Measurements from ENCODE around the gene SNTG2. TPM values are rescaled to one million over a fixed set of nuclear protein-coding genes. Genes with fewer than 3 reads are reported as not detected.
"Not testable (repeated sequence)": the region's sequence is repeated elsewhere in the genome, so short reads cannot be mapped to it uniquely, and the experiment has no call there.

SNTG2 gene
- polyA plus RNA-seq, 1 experiment: 0.31 TPM

DNA sequence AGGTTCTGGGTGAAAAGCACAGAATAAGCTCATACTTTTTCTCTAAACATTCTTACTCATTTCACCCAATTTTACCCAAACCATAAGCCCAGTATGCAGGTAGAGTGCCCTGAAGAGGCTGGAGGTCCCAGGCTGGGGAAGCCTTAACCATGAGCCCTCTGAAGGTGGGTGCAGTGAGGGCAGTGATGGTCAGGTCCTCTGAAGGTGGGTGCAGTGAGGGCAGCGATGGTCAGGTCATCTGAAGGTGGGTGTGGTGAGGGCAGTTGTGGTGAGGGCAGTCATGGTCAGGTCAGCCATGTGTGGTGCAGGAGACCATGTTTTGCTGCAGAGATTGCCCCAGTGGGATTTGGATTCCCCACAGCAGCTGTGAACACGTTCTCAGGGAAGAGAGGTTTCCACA lies 148.8 kb downstream of the SNTG2 start:
- Histone ChIP-seq H3K36me3 (ENCODE audit: control insufficient read depth, insufficient read depth, low read length) (no peaks in the 10 kb centered on the region), H3K4me3 (ENCODE audit: low read depth, low read length) (no peak overlapping the region), H3K27me3 (ENCODE audit: control insufficient read depth, insufficient read depth, low read length) (no peaks in the 10 kb centered on the region)
- TF ChIP-seq, protein P1, sequence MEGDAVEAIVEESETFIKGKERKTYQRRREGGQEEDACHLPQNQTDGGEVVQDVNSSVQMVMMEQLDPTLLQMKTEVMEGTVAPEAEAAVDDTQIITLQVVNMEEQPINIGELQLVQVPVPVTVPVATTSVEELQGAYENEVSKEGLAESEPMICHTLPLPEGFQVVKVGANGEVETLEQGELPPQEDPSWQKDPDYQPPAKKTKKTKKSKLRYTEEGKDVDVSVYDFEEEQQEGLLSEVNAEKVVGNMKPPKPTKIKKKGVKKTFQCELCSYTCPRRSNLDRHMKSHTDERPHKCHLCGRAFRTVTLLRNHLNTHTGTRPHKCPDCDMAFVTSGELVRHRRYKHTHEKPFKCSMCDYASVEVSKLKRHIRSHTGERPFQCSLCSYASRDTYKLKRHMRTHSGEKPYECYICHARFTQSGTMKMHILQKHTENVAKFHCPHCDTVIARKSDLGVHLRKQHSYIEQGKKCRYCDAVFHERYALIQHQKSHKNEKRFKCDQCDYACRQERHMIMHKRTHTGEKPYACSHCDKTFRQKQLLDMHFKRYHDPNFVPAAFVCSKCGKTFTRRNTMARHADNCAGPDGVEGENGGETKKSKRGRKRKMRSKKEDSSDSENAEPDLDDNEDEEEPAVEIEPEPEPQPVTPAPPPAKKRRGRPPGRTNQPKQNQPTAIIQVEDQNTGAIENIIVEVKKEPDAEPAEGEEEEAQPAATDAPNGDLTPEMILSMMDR (IDR thresholded peaks at IDR 0.05; ENCODE audit: insufficient read depth, low read depth, low read length): no peak
- POLR2A ChIA-PET: no interaction called here
- DNase-seq (ENCODE audit: low read depth): no peak
- CTCF ChIA-PET: no interaction called here

DNA sequence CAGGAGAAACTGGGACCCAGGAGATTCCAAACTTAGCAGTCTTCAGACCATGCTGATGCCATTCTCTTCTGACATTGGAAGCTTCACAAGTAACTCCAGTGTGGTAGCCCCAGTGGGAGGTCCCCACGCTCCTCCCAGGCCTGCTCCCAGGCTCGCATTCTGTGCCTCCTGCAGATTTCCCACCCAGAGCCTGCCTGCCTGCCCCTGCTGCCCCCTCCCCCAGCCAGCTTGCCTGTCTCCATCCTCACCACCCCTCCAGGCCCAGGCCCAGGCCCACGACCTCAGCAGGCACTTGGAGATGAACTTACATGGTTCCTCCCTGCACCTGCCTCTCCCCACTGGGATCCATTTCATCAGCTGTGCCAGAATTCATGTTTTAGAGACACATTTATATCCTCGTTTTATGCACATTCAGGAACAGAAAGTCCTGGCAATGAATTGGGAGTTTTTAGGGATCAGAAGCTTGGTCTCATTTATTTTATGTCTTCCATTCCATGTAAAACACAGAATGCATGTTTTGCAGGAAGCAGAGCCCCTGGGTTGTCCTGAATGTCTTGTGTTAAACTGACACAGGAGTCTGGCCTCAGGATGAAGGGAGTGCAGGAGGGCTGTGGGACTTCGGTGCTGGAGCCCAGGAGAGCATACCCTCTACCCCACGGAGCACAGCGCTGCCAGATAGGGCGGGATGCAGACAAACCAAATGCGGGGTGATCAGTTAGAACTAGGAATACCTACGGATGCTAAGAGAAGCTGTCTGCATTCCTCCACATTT lies 150.5 kb downstream of the SNTG2 start:
- CTCF ChIA-PET: interaction anchor here (0.9 kb wide), 2 partner anchors 13 to 147 kb away, joined by 3 to 4 read pairs; no protein-coding TSS in a partner anchor
- no peak for DNase-seq (ENCODE audit: low read depth)
- POLR2A ChIA-PET: no interaction called here
- H3K36me3 ChIP-seq (ENCODE audit: control insufficient read depth, insufficient read depth, low read length): no peaks in the 10 kb centered on the region
- no peak overlapping the region for H3K4me3 ChIP-seq (ENCODE audit: low read depth, low read length)
- H3K27me3 ChIP-seq (ENCODE audit: control insufficient read depth, insufficient read depth, low read length): no peaks in the 10 kb centered on the region
- TF ChIP-seq, protein P1 (IDR thresholded peaks at IDR 0.05; ENCODE audit: insufficient read depth, low read depth, low read length): no peak

DNA sequence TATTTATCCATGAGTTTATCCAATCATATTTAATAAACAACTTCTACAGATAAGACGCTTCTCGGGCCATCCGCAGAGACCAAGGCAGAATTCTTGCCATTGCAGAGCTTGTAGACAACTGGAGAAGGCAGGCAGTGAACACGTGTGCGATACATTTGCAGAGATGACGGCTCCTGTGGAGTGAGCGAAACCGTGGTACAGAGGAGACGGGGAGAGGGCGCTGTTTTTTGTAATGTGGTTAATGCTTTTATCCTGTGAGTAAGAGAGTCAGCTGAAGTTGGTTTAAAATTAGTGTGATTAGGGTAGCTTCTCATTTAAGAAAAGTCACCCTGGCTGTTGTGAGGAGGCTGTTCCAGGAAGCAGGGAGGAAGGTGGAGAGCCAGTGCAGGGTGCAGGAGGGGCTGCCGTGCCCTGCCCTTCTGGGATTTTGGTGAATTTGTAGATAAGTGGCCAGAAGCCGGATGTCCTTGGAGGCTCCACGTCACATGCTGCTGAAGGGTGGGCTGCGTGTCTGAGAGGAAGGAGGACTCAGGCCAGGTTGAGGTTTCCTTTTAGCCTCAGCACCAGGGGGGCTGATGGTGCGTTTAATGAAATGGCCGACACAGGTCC lies 151.4 kb downstream of the SNTG2 start:
- DNase-seq (ENCODE audit: low read depth): no peak
- no peaks in the 10 kb centered on the region for H3K36me3 ChIP-seq (ENCODE audit: control insufficient read depth, insufficient read depth, low read length)
- TF ChIP-seq, protein P1 (IDR thresholded peaks at IDR 0.05; ENCODE audit: insufficient read depth, low read depth, low read length): no peak
- H3K27me3 ChIP-seq (ENCODE audit: control insufficient read depth, insufficient read depth, low read length): no peaks in the 10 kb centered on the region
- no peak overlapping the region for H3K4me3 ChIP-seq (ENCODE audit: low read depth, low read length)
- CTCF ChIA-PET: interaction anchor here (0.9 kb wide), 1 partner anchor 148 kb away, joined by 4 read pairs; no protein-coding TSS in a partner anchor
- POLR2A ChIA-PET: no interaction called here

DNA sequence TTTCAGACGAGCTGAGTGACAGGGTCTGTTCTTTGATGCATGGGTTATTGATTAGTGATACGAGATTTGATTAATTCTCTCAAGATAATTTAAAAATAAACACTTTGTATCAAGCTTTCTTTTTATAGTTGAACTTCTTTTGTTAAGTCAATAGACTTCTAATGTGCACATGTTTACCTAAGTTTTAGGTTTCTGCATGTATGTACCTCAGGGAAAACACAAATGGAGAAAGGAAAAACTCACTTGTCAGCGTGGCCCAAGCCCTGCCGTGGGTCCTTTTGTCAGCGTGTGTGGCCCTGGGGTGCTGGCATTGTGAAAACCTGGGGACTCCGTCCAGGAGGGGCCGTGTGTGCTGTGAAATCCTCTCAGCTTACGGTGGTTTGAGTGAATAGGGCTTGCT lies 153.7 kb downstream of the SNTG2 start:
- Histone ChIP-seq H3K27me3 (ENCODE audit: control insufficient read depth, insufficient read depth, low read length) (no peaks in the 10 kb centered on the region), H3K36me3 (ENCODE audit: control insufficient read depth, insufficient read depth, low read length) (no peaks in the 10 kb centered on the region), H3K4me3 (ENCODE audit: low read depth, low read length) (no peak overlapping the region)
- TF ChIP-seq, protein P1 (IDR thresholded peaks at IDR 0.05; ENCODE audit: insufficient read depth, low read depth, low read length): no peak
- ChIA-PET POLR2A (no interaction called here), CTCF (no interaction called here)
- no peak for DNase-seq (ENCODE audit: low read depth)

DNA sequence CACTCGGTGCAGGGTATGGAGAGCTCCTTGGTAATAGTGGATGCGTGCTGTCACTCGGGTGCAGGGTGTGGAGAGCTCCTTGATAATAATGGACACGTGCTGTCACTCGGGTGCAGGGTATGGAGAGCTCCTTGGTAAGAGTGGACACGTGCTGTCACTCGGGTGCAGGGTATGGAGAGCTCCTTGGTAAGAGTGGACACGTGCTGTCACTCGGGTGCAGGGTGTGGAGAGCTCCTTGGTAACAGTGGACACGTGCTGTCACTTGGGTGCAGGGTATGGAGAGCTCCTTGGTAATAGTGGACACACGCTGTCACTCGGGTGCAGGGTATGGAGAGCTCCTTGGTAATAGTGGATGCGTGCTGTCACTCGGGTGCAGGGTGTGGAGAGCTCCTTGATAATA lies 155.7 kb downstream of the SNTG2 start:
- DNase-seq (ENCODE audit: low read depth); POLR2A ChIA-PET; H3K27me3 ChIP-seq (ENCODE audit: control insufficient read depth, insufficient read depth, low read length); H3K4me3 ChIP-seq (ENCODE audit: low read depth, low read length); H3K36me3 ChIP-seq (ENCODE audit: control insufficient read depth, insufficient read depth, low read length): not testable (repeated sequence)
- CTCF ChIA-PET: interaction anchor here (0.9 kb wide), 1 partner anchor 13 kb away, joined by 3 read pairs; no protein-coding TSS in a partner anchor

All from BJ (cell line).